ENCODE results near the gene C6orf132.

C6orf132 gene

DNA sequence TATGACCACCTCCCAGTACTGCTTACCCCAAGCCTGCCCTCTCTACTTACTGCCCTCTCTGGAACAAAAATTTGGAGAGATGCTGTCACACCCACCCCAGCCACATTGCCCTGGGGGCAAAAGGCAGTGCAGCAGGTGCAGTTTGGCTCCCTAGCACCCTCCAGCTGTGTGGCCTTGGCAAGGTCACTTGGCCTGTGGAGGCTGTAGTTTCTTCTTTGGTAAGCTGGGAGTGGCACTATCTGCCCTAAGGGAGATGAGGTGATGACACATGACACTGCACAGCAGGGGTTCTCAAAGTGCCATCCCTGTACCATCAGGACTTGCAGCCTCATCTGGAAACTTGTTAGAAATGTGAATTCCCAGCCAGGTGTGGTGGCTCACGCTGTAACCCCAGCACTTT is 47.3 kb downstream of the C6orf132 start:
- Histone ChIP-seq H3K36me3 (ENCODE audit: insufficient read depth, low read length) (no peaks in the 10 kb centered on the region), H3K27me3 (ENCODE audit: insufficient read depth, low read length, poor library complexity, severe bottlenecking) (no peaks in the 10 kb centered on the region), H3F3A (ENCODE audit: low read depth) (no peaks in the 10 kb centered on the region), H4K20me1 (ENCODE audit: insufficient read depth, low read length, poor library complexity, severe bottlenecking) (no peaks in the 10 kb centered on the region), H3K79me2 (ENCODE audit: insufficient read depth, low read length) (no peaks in the 10 kb centered on the region), H3K9me2 (replicated peaks; ENCODE audit: low read depth, low read length) (no peaks in the 10 kb centered on the region), H2AFZ (ENCODE audit: low read length) (no peak overlapping the region), H3K9me3 (ENCODE audit: insufficient read depth, low read depth, low read length) (no peaks in the 10 kb centered on the region), H3K4me3 (ENCODE audit: low read length, poor library complexity, severe bottlenecking) (no peak overlapping the region), H3K4me1 (ENCODE audit: insufficient read depth, low read length, poor library complexity, severe bottlenecking) (no peaks in the 10 kb centered on the region), H3K9ac (ENCODE audit: low read depth, low read length, poor library complexity, severe bottlenecking) (no peak overlapping the region), H3K4me2 (ENCODE audit: low read depth, low read length, poor library complexity, severe bottlenecking) (no peak overlapping the region)
- TF ChIP-seq, protein P1, sequence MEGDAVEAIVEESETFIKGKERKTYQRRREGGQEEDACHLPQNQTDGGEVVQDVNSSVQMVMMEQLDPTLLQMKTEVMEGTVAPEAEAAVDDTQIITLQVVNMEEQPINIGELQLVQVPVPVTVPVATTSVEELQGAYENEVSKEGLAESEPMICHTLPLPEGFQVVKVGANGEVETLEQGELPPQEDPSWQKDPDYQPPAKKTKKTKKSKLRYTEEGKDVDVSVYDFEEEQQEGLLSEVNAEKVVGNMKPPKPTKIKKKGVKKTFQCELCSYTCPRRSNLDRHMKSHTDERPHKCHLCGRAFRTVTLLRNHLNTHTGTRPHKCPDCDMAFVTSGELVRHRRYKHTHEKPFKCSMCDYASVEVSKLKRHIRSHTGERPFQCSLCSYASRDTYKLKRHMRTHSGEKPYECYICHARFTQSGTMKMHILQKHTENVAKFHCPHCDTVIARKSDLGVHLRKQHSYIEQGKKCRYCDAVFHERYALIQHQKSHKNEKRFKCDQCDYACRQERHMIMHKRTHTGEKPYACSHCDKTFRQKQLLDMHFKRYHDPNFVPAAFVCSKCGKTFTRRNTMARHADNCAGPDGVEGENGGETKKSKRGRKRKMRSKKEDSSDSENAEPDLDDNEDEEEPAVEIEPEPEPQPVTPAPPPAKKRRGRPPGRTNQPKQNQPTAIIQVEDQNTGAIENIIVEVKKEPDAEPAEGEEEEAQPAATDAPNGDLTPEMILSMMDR (conservative IDR thresholded peaks at IDR 0.05; ENCODE audit: low read length), result no peak
- no peak for TF ChIP-seq EZH2phosphoT487 (IDR thresholded peaks at IDR 0.05; ENCODE audit: borderline replicate concordance)

DNA sequence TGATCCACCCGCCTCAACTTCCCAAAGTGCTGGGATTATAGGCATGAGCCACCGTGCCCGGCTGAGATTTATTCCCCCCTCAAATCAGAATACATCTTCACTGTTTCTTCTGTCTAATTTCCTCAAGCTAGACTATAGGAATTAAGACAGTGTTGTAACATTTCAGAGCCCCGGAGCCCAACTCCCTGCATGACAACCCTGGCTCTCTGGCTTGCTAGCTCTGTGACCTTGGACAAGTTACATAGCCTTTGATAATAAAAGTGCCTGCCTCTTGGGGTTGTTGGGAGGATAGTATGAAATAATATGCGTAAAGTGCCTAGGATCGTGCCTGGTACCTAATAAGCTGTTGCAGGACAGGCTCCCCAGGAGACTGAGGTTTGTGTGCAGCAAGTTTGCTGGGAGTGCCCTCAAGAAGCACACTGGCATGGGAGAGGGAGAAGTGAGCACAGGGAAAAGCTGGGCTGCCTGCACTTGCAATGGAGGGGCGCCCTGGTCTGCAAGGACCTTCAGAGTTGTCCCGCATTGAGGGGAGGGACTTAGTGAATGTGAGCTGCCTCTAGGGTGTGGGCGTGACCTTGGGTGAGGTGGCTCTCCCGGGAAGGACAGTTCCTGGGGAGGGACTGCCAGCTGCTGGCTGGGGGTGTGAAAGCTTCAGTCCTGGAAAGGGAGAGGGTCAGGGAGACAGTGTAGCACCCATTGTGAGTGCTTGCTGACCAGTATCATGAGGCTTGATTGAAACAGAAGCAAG is 48.7 kb downstream of the C6orf132 start:
- H3K36me3 ChIP-seq (ENCODE audit: insufficient read depth, low read length), result no peaks in the 10 kb centered on the region
- no peaks in the 10 kb centered on the region for H4K20me1 ChIP-seq (ENCODE audit: insufficient read depth, low read length, poor library complexity, severe bottlenecking)
- H3K4me3 ChIP-seq (ENCODE audit: low read length, poor library complexity, severe bottlenecking), result no peak overlapping the region
- H3K27me3 ChIP-seq (ENCODE audit: insufficient read depth, low read length, poor library complexity, severe bottlenecking), result no peaks in the 10 kb centered on the region
- H3K4me2 ChIP-seq (ENCODE audit: low read depth, low read length, poor library complexity, severe bottlenecking), result no peak overlapping the region
- no peaks in the 10 kb centered on the region for H3K9me3 ChIP-seq (ENCODE audit: insufficient read depth, low read depth, low read length)
- no peaks in the 10 kb centered on the region for H3K79me2 ChIP-seq (ENCODE audit: insufficient read depth, low read length)
- H3F3A ChIP-seq (ENCODE audit: low read depth), result no peaks in the 10 kb centered on the region
- TF ChIP-seq EZH2phosphoT487 (IDR thresholded peaks at IDR 0.05; ENCODE audit: borderline replicate concordance), result no peak
- TF ChIP-seq, protein P1 (conservative IDR thresholded peaks at IDR 0.05; ENCODE audit: low read length), result no peak
- no peaks in the 10 kb centered on the region for H3K4me1 ChIP-seq (ENCODE audit: insufficient read depth, low read length, poor library complexity, severe bottlenecking)
- H2AFZ ChIP-seq (ENCODE audit: low read length), result no peak overlapping the region
- H3K9me2 ChIP-seq (replicated peaks; ENCODE audit: low read depth, low read length), result no peaks in the 10 kb centered on the region
- H3K9ac ChIP-seq (ENCODE audit: low read depth, low read length, poor library complexity, severe bottlenecking), result no peak overlapping the region

DNA sequence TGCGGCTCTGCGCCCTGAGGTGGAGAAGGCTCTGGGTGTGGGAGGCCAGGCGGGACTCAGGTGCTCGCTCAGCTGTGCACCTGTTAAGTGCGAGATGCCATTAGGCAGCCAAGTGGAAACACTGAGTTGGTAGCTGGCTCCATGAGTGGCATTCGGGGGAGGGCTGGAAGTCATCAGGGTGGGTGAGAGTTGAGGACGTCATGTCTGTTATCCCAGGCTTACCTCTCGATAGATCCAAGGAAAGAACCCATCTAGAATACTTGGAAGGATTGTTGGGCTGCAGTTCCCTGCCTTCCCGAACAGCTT is 50.7 kb downstream of the C6orf132 start:
- H3F3A ChIP-seq (ENCODE audit: low read depth), result no peaks in the 10 kb centered on the region
- no peaks in the 10 kb centered on the region for H3K27me3 ChIP-seq (ENCODE audit: insufficient read depth, low read length, poor library complexity, severe bottlenecking)
- no peak overlapping the region for H3K4me2 ChIP-seq (ENCODE audit: low read depth, low read length, poor library complexity, severe bottlenecking)
- H3K4me3 ChIP-seq (ENCODE audit: low read length, poor library complexity, severe bottlenecking), result no peak overlapping the region
- no peaks in the 10 kb centered on the region for H3K4me1 ChIP-seq (ENCODE audit: insufficient read depth, low read length, poor library complexity, severe bottlenecking)
- H2AFZ ChIP-seq (ENCODE audit: low read length), result no peak overlapping the region
- no peaks in the 10 kb centered on the region for H3K36me3 ChIP-seq (ENCODE audit: insufficient read depth, low read length)
- TF ChIP-seq, protein P1 (conservative IDR thresholded peaks at IDR 0.05; ENCODE audit: low read length), result no peak
- TF ChIP-seq EZH2phosphoT487 (IDR thresholded peaks at IDR 0.05; ENCODE audit: borderline replicate concordance), result no peak
- H3K79me2 ChIP-seq (ENCODE audit: insufficient read depth, low read length), result no peaks in the 10 kb centered on the region
- no peaks in the 10 kb centered on the region for H3K9me3 ChIP-seq (ENCODE audit: insufficient read depth, low read depth, low read length)
- no peaks in the 10 kb centered on the region for H3K9me2 ChIP-seq (replicated peaks; ENCODE audit: low read depth, low read length)
- H4K20me1 ChIP-seq (ENCODE audit: insufficient read depth, low read length, poor library complexity, severe bottlenecking), result no peaks in the 10 kb centered on the region
- H3K9ac ChIP-seq (ENCODE audit: low read depth, low read length, poor library complexity, severe bottlenecking), result no peak overlapping the region

Data from Loucy (cell line).